ENCODE measurements around the gene SLCO4A1. TPM values are rescaled to one million over a fixed set of nuclear protein-coding genes. Genes with fewer than 3 reads are reported as not detected.
"Not testable (repeated sequence)": the region's sequence is repeated elsewhere in the genome, so short reads cannot be mapped to it uniquely, and the experiment has no call there.

The SLCO4A1 gene
- total RNA-seq, 1 experiment from 2014 or later, result 91.6 TPM

GRCh38 chr20:62622178-62622876, 20.0 kb upstream of the SLCO4A1 start:
- DNase-seq (ENCODE audit: extremely low read depth, low read depth), result no peak

- DNase-seq (ENCODE audit: extremely low read depth, low read depth), result no peak
Observed at GRCh38 chr20:62622877-62623487, 19.3 kb upstream of the SLCO4A1 start.

GRCh38 chr20:62623488-62624324, 18.6 kb upstream of the SLCO4A1 start:
- DNase-seq (ENCODE audit: extremely low read depth, low read depth), result peak; percentile 94

- no peak for DNase-seq (ENCODE audit: extremely low read depth, low read depth)
Observed at GRCh38 chr20:62624325-62624690, 18.0 kb upstream of the SLCO4A1 start.

- no peak for DNase-seq (ENCODE audit: extremely low read depth, low read depth)
Observed at GRCh38 chr20:62624719-62625453, 17.4 kb upstream of the SLCO4A1 start.

GRCh38 chr20:62625516-62625915, 16.8 kb upstream of the SLCO4A1 start:
- no peak for DNase-seq (ENCODE audit: extremely low read depth, low read depth)

- no peak for DNase-seq (ENCODE audit: extremely low read depth, low read depth)
Observed at GRCh38 chr20:62625921-62626547, 16.3 kb upstream of the SLCO4A1 start.

GRCh38 chr20:62627425-62627824, 14.9 kb upstream of the SLCO4A1 start:
- not testable (repeated sequence) for DNase-seq (ENCODE audit: extremely low read depth, low read depth)

GRCh38 chr20:62627901-62628612, 14.2 kb upstream of the SLCO4A1 start:
- DNase-seq (ENCODE audit: extremely low read depth, low read depth), result no peak

GRCh38 chr20:62628691-62629090, 13.6 kb upstream of the SLCO4A1 start:
- DNase-seq (ENCODE audit: extremely low read depth, low read depth), result no peak

- no peak for DNase-seq (ENCODE audit: extremely low read depth, low read depth)
Observed at GRCh38 chr20:62629864-62630470, 12.3 kb upstream of the SLCO4A1 start.

GRCh38 chr20:62631336-62632308, 10.7 kb upstream of the SLCO4A1 start:
- DNase-seq (ENCODE audit: extremely low read depth, low read depth), result no peak

GRCh38 chr20:62632575-62633090, 9.7 kb upstream of the SLCO4A1 start:
- no peak for DNase-seq (ENCODE audit: extremely low read depth, low read depth)

- no peak for DNase-seq (ENCODE audit: extremely low read depth, low read depth)
Observed at GRCh38 chr20:62633598-62634329, 8.5 kb upstream of the SLCO4A1 start.

GRCh38 chr20:62634330-62634967, 7.9 kb upstream of the SLCO4A1 start:
- no peak for DNase-seq (ENCODE audit: extremely low read depth, low read depth)

GRCh38 chr20:62635232-62635631, 7.1 kb upstream of the SLCO4A1 start:
- DNase-seq (ENCODE audit: extremely low read depth, low read depth), result no peak

GRCh38 chr20:62635852-62636251, 6.5 kb upstream of the SLCO4A1 start:
- no peak for DNase-seq (ENCODE audit: extremely low read depth, low read depth)
